ENCODE measurements around the gene SERTM1.

Gene SERTM1

GRCh38 chr13:36673838-36674326 lies at the start of gene SERTM1:
Gene SERTM1 (plus strand): TSS chr13:36674020. CDS start chr13:36695079, 21,059 bp downstream.
- no peak for DNase-seq

GRCh38 chr13:36628377-36629056 lies 45.3 kb upstream of the SERTM1 start:
- DNase-seq: no peak

DNA sequence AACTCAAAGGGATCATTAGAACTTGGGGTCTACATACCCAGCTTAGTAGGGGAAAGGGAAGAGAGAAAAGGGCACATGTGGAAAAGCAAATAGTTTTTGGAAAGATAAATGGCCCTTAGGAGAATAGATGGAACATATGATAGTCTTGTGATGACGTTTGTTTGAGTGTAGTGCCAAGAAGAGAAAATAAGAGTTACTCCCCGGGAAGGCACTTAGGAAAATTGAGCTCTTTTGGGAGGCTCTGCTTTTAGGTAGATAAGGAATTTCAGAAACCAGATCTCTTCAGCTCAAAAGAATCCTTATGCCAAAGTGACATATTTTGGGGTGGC lies 44.8 kb upstream of the SERTM1 start:
- no peak for DNase-seq

DNA sequence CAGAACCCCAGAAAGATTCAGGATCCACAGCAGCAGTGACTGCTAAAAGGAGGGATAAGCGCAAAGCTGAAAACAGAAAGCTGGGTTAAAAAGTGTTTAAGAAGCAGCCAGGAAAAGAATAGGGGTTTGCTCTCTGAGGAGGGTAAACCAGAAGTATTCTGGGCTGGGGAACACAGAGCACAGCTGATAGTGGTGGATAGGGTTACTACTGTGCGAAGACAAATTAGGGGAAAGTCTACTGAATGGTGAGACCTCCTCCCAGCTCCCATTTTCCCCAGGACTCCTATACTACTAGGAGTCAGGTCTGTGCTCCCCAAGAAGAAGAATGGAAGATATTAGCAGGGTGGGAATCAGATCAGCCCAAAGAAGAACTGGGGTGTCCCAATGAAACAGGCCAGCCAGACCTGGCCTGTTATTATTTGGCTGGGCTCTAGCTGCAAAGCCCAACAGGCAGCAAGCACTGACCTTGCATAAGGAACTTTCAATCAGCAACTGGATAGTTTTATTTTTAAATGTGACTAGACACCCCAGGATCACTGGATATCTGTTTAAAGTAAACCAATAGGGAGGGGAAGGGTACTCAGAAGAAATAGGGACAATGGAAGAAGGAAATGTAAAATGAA lies 43.5 kb upstream of the SERTM1 start:
- DNase-seq: no peak

- no peak for DNase-seq
Observed at GRCh38 chr13:36639610-36640009, 34.2 kb upstream of the SERTM1 start.

DNA sequence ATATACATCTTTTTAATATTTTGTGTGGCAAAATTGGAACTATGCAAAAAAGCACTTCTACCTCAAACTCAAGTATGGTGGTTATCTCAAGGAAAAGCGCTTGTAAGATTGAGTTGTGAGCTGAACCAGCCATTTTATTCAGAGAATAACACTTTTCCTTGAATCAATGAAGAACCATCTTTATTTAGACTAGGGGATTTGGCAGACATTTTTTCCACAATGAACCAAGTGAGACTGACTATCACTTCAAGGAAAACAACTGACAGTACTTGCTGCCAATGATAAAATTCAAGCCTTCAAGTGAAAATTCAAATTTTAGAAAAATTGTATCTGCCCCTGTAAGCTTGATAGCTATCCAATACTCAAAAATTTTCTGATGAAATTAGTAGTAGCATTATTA lies 23.2 kb upstream of the SERTM1 start:
- no peak for DNase-seq

- DNase-seq: no peak
Observed at GRCh38 chr13:36665630-36666029, 8.2 kb upstream of the SERTM1 start.

GRCh38 chr13:36666477-36667229 lies 7.2 kb upstream of the SERTM1 start:
- no peak for DNase-seq

DNA sequence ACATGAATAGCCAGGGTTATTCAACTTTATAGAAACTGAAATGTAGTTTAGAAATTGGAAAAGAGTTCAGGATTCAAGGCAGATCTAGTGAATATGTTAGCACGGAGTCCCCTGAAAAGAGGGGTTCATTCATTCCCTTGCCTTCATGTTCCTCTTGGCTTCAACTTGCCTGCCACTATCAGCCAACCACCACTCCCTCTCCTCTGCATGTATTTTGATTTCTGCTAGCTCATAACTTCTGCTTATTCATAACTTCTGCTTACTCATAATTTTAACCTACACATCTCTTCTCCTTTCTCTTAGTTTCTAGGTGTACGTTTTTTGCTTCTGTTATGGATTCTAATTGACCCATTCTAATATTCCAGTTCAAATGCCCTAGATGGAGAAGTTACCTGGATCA lies 5.5 kb upstream of the SERTM1 start:
- DNase-seq: no peak

DNA sequence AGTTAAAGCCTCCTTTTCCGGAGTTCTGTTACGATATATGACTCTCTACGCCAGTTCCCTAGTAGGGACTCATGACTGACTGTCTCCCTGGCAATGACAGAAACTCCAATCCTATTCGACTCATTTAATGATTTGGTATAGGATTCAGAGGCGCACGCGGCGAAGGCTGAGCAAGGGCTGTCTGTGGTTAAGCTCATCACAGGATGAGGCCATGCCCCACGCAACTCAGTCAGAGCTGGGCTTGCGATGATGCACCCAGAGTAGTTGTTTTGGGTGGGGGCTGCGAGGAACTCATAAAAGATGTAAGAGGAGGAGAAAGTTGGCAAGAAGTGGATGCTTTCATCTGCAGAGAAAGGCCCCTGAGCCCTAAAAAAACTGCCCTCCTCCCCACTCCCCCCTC lies 468 bp upstream of the SERTM1 start:
- no peak for DNase-seq

GRCh38 chr13:36674337-36675212 lies 755 bp downstream of the SERTM1 start:
- DNase-seq: no peak

GRCh38 chr13:36675213-36675536 lies 1.4 kb downstream of the SERTM1 start:
- DNase-seq: no peak

GRCh38 chr13:36680913-36681312 lies 7.1 kb downstream of the SERTM1 start:
- no peak for DNase-seq

GRCh38 chr13:36681894-36682624 lies 8.2 kb downstream of the SERTM1 start:
- DNase-seq: no peak

DNA sequence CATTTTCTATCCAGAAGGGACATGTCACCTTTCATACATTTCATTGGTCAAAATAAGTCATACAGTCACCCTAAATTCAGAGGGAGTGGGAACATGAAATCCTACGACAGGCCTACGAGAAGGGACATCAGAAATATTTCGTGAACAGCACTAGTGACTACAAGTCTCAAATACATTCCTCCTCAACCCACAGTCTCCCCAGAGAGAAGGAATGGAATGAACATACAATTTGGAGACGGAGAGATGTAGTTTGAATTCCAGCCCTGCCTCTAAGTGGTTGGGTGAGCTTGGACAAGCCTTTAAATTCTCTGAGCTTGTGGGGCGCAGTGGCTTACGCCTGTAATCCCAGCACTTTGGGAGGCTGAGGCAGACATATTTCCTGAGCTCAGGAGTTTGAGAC lies 9.9 kb downstream of the SERTM1 start:
- DNase-seq: no peak

GRCh38 chr13:36685927-36686326 lies 12.1 kb downstream of the SERTM1 start:
- DNase-seq: no peak

DNA sequence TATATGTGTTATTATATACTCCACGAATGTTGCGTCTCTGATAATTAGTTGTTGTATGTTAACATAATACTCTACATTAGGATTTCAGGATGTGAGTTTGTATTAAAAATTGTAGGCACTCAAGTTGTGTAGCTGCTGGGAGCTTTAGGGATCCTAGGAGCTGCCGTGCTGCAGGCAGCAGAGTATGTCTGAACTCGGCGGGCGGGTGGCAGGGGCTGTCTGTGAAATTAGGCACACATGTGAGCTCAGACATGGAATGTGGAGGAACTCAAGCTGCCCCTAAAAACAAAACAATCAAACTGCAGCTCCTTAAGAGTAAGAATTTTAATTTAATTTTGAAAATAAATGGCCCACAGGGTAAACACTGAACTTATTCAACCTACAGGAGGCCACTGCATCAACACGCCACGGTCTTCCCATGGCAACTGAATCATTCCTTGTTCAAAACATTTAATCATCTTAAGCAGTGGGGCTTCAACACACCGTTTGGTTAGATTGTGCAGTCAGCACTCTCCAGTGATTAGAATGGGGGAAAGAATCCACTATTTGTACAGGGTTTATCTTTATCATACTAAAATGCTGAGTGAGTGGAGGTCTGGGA lies 22.7 kb downstream of the SERTM1 start:
- DNase-seq: no peak

- no peak for DNase-seq
Observed at GRCh38 chr13:36700170-36700569, 26.4 kb downstream of the SERTM1 start.

DNA sequence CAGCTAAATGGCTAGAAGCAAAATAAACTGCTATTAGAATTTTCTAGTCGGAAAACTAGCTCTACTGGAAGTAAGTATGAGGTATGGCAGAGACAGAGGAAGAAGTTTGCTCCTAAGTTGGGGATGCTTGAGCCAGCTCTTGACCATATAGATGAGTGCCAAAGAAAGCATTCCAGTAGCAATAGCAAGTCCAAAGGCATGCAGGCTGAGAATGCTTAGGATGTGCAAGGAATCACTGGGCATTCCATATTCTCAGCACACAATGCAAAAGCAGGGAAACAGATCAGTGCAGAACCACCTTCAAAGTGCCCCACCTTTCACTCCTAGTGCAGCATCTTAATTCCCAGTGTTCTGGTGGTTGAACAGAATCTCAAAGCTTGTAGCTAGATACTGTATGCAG lies 32.9 kb downstream of the SERTM1 start:
- no peak for DNase-seq

GRCh38 chr13:36709136-36709890 lies 35.5 kb downstream of the SERTM1 start:
- no peak for DNase-seq

- no peak for DNase-seq
Observed at GRCh38 chr13:36710396-36710795, 36.6 kb downstream of the SERTM1 start.
